Activated CD4-positive, alpha-beta T cell treated with anti-CD3 and anti-CD28 coated beads for 36 hours (primary cell): ENCODE data around the gene ADGRF4. TPM values are rescaled to one million over a fixed set of nuclear protein-coding genes. Genes with fewer than 3 reads are reported as not detected.
"Not testable (repeated sequence)": the region's sequence is repeated elsewhere in the genome, so short reads cannot be mapped to it uniquely, and the experiment has no call there.

Experiments used
- ATAC-seq: fragments of 200-7000 bp; cut with Tn5 transposase; one replicate; pipeline ENCODE4 v1.10.0; 2021; ENCODE audit warnings: mild to moderate bottlenecking, moderate library complexity
- CTCF ChIA-PET: fragments of 350-600 bp; sonication (Branson Sonifier 250); formaldehyde crosslinking; loops from one replicate; lab custom pipeline; 2021; ENCODE audit warnings: antibody characterized with exemption; lab: Charles Lee
- POLR2A ChIA-PET: fragments of 350-600 bp; sonication (Branson Sonifier 250); formaldehyde crosslinking; loops from one replicate; lab custom pipeline; 2021; ENCODE audit warnings: antibody characterized with exemption, inconsistent platforms; lab: Charles Lee
- DNase-seq: peaks from one replicate; pipeline ENCODE4 v3.0.0-alpha.2; 2020
- H3K27ac Mint-ChIP-seq: one replicate; pipeline ENCODE4 v1.8.0; 2021; ENCODE audit warnings: mixed read lengths
- H3K27me3 Mint-ChIP-seq: one replicate; pipeline ENCODE4 v1.8.0; 2021; ENCODE audit warnings: mixed read lengths
- H3K36me3 Mint-ChIP-seq: one replicate; pipeline ENCODE4 v1.8.0; 2021; ENCODE audit warnings: low read depth, mixed read lengths
- H3K4me1 Mint-ChIP-seq: one replicate; pipeline ENCODE4 v1.8.0; 2021; ENCODE audit warnings: mixed read lengths
- H3K4me3 Mint-ChIP-seq: one replicate; pipeline ENCODE4 v1.8.0; 2021; ENCODE audit warnings: mild to moderate bottlenecking, moderate library complexity, mixed read lengths
- H3K9me3 Mint-ChIP-seq: one replicate; pipeline ENCODE4 v1.8.0; 2021; ENCODE audit warnings: low read depth, mixed read lengths
- intact Hi-C, 2 experiments: fragments of 100-400 bp; cut with DNase I in 1 of 2; cut with micrococcal nuclease in 1 of 2; formaldehyde crosslinking; loops; one replicate each; pipeline versions ENCODE4 v1.14.2 to v1.15.1; 2022 to 2024; cut with DNase I, micrococcal nuclease
- total RNA-seq, 2 experiments: library from RNA; stranded (reverse); gene quantifications; one replicate each; pipeline ENCODE4 v1.2.3, GENCODE V29; 2021

Gene ADGRF4
- total RNA-seq, 2 experiments from 2014 or later: not detected

GRCh38 chr6:47737406-47737805, 39.0 kb downstream of the ADGRF4 start:
- Mint-ChIP-seq H3K27ac (no peak overlapping the region), H3K4me1 (peaks cover 11% of the 10 kb centered on the region), H3K36me3 (no peaks in the 10 kb centered on the region), H3K27me3 (peaks cover 13% of the 10 kb centered on the region), H3K9me3 (no peaks in the 10 kb centered on the region), H3K4me3 (no peak overlapping the region)
- no peak for DNase-seq
- ChIA-PET CTCF (no interaction called here), POLR2A (interaction anchor here (0.6 kb wide), 1 partner anchor 11 kb away, joined by 3 read pairs; no protein-coding TSS in a partner anchor)
- ATAC-seq: no peak
- intact Hi-C loops: loop anchor here in 1 of 2 experiments (5.0 kb wide), 1 partner anchor 260 kb away; the partner anchor contains the start of gene CD2AP

- ChIA-PET CTCF (no interaction called here), POLR2A (no interaction called here)
- ATAC-seq (no peak), DNase-seq (no peak)
- no peak overlapping the region for H3K27ac Mint-ChIP-seq
- H3K4me3 Mint-ChIP-seq: no peak overlapping the region
- H3K36me3 Mint-ChIP-seq: no peaks in the 10 kb centered on the region
- H3K4me1 Mint-ChIP-seq: peaks cover 14% of the 10 kb centered on the region
- intact Hi-C loops: no loop called here
- H3K9me3 Mint-ChIP-seq: no peaks in the 10 kb centered on the region
- H3K27me3 Mint-ChIP-seq: peaks cover 5% of the 10 kb centered on the region
Observed at GRCh38 chr6:47740714-47741113, 42.3 kb downstream of the ADGRF4 start.

GRCh38 chr6:47741807-47742206, 43.4 kb downstream of the ADGRF4 start:
- H3K27ac Mint-ChIP-seq: peak overlapping the region; percentile 66
- POLR2A ChIA-PET: no interaction called here
- no peak overlapping the region for H3K4me3 Mint-ChIP-seq
- no peaks in the 10 kb centered on the region for H3K36me3 Mint-ChIP-seq
- H3K27me3 Mint-ChIP-seq: peaks cover 3% of the 10 kb centered on the region
- peak; percentile 21 for DNase-seq
- peaks cover 14% of the 10 kb centered on the region for H3K4me1 Mint-ChIP-seq
- intact Hi-C loops: no loop called here
- no peaks in the 10 kb centered on the region for H3K9me3 Mint-ChIP-seq
- ATAC-seq: peak; percentile 92
- CTCF ChIA-PET: interaction anchor here (0.7 to 1.1 kb wide), 3 partner anchors 39 to 111 kb away, joined by 3 read pairs; no protein-coding TSS in a partner anchor

GRCh38 chr6:47743744-47744143, 45.4 kb downstream of the ADGRF4 start:
- intact Hi-C loops: no loop called here
- no peak overlapping the region for H3K27ac Mint-ChIP-seq
- peaks cover 3% of the 10 kb centered on the region for H3K27me3 Mint-ChIP-seq
- no peak for DNase-seq
- no peak for ATAC-seq
- ChIA-PET CTCF (no interaction called here), POLR2A (no interaction called here)
- H3K36me3 Mint-ChIP-seq: no peaks in the 10 kb centered on the region
- H3K9me3 Mint-ChIP-seq: no peaks in the 10 kb centered on the region
- no peak overlapping the region for H3K4me3 Mint-ChIP-seq
- peaks cover 14% of the 10 kb centered on the region for H3K4me1 Mint-ChIP-seq

GRCh38 chr6:47745269-47745668, 46.9 kb downstream of the ADGRF4 start:
- CTCF ChIA-PET: not testable (repeated sequence)

GRCh38 chr6:47749757-47750156, 51.4 kb downstream of the ADGRF4 start:
- peaks cover 10% of the 10 kb centered on the region for H3K27me3 Mint-ChIP-seq
- ATAC-seq: peak; percentile 49

More at GRCh38 chr6:47745269-47745668, 46.9 kb downstream of the ADGRF4 start:
- DNase-seq, H3K9me3 Mint-ChIP-seq, H3K27me3 Mint-ChIP-seq, POLR2A ChIA-PET, H3K27ac Mint-ChIP-seq, ATAC-seq, H3K4me3 Mint-ChIP-seq, H3K36me3 Mint-ChIP-seq, intact Hi-C loops: not testable (repeated sequence)
- peaks cover 20% of the 10 kb centered on the region for H3K4me1 Mint-ChIP-seq

GRCh38 chr6:47752801-47753200, 54.4 kb downstream of the ADGRF4 start:
- DNase-seq (no peak), ATAC-seq (no peak)
- CTCF ChIA-PET: interaction anchor here (0.7 kb wide), 1 partner anchor 13 kb away, joined by 3 read pairs; no protein-coding TSS in a partner anchor
- no peak overlapping the region for H3K4me3 Mint-ChIP-seq
- H3K27me3 Mint-ChIP-seq: peaks cover 14% of the 10 kb centered on the region
- intact Hi-C loops: no loop called here
- no peaks in the 10 kb centered on the region for H3K36me3 Mint-ChIP-seq
- peaks cover 2% of the 10 kb centered on the region for H3K9me3 Mint-ChIP-seq
- peaks cover 7% of the 10 kb centered on the region for H3K4me1 Mint-ChIP-seq
- POLR2A ChIA-PET: no interaction called here
- H3K27ac Mint-ChIP-seq: no peak overlapping the region

More at GRCh38 chr6:47749757-47750156, 51.4 kb downstream of the ADGRF4 start:
- ChIA-PET CTCF (interaction anchor here (1.1 kb wide), 1 partner anchor 118 kb away, joined by 3 read pairs; no protein-coding TSS in a partner anchor), POLR2A (no interaction called here)
- Mint-ChIP-seq H3K4me1 (peaks cover 7% of the 10 kb centered on the region), H3K4me3 (no peak overlapping the region), H3K36me3 (no peaks in the 10 kb centered on the region), H3K27ac (no peak overlapping the region), H3K9me3 (no peaks in the 10 kb centered on the region)
- no peak for DNase-seq
- intact Hi-C loops: no loop called here

GRCh38 chr6:47759364-47759763, 61.0 kb downstream of the ADGRF4 start:
- CTCF ChIA-PET: interaction anchor here (0.7 to 1.7 kb wide), 2 partner anchors 19 to 106 kb away, joined by 3 read pairs; no protein-coding TSS in a partner anchor
- DNase-seq: no peak
- no peaks in the 10 kb centered on the region for H3K4me1 Mint-ChIP-seq
- peaks cover 13% of the 10 kb centered on the region for H3K27me3 Mint-ChIP-seq
- H3K4me3 Mint-ChIP-seq: no peak overlapping the region
- no peak for ATAC-seq
- no peak overlapping the region for H3K27ac Mint-ChIP-seq
- no peaks in the 10 kb centered on the region for H3K36me3 Mint-ChIP-seq
- intact Hi-C loops: no loop called here
- H3K9me3 Mint-ChIP-seq: peaks cover 2% of the 10 kb centered on the region
- POLR2A ChIA-PET: no interaction called here

GRCh38 chr6:47762502-47762901, 64.1 kb downstream of the ADGRF4 start:
- intact Hi-C loops: no loop called here
- ATAC-seq: no peak
- Mint-ChIP-seq H3K27me3 (peaks cover 13% of the 10 kb centered on the region), H3K4me3 (no peak overlapping the region), H3K36me3 (no peaks in the 10 kb centered on the region), H3K27ac (no peak overlapping the region), H3K9me3 (peaks cover 3% of the 10 kb centered on the region), H3K4me1 (no peaks in the 10 kb centered on the region)
- POLR2A ChIA-PET: no interaction called here
- DNase-seq: no peak
- CTCF ChIA-PET: no interaction called here

GRCh38 chr6:47766445-47766844, 68.1 kb downstream of the ADGRF4 start:
- peaks cover 2% of the 10 kb centered on the region for H3K4me1 Mint-ChIP-seq
- intact Hi-C loops: no loop called here
- CTCF ChIA-PET: interaction anchor here (1.4 kb wide), 1 partner anchor 14 kb away, joined by 3 read pairs; no protein-coding TSS in a partner anchor
- peaks cover 3% of the 10 kb centered on the region for H3K9me3 Mint-ChIP-seq
- H3K4me3 Mint-ChIP-seq: no peak overlapping the region
- peaks cover 12% of the 10 kb centered on the region for H3K27me3 Mint-ChIP-seq
- H3K36me3 Mint-ChIP-seq: no peaks in the 10 kb centered on the region
- POLR2A ChIA-PET: no interaction called here
- DNase-seq (no peak), ATAC-seq (no peak)
- no peak overlapping the region for H3K27ac Mint-ChIP-seq

GRCh38 chr6:47767102-47767501, 68.7 kb downstream of the ADGRF4 start:
- H3K27me3 Mint-ChIP-seq: peaks cover 12% of the 10 kb centered on the region
- H3K27ac Mint-ChIP-seq: no peak overlapping the region
- intact Hi-C loops: no loop called here
- no peak overlapping the region for H3K4me3 Mint-ChIP-seq
- peaks cover 2% of the 10 kb centered on the region for H3K4me1 Mint-ChIP-seq
- no peak for ATAC-seq
- peaks cover 3% of the 10 kb centered on the region for H3K9me3 Mint-ChIP-seq
- DNase-seq: no peak
- no peaks in the 10 kb centered on the region for H3K36me3 Mint-ChIP-seq
- CTCF ChIA-PET: interaction anchor here (0.6 to 1.4 kb wide), 2 partner anchors 13 to 20 kb away, joined by 3 to 6 read pairs; no protein-coding TSS in a partner anchor
- POLR2A ChIA-PET: no interaction called here

- DNase-seq (no peak), ATAC-seq (no peak)
- ChIA-PET POLR2A (no interaction called here), CTCF (no interaction called here)
- intact Hi-C loops: no loop called here
- Mint-ChIP-seq H3K27ac (no peak overlapping the region), H3K27me3 (peaks cover 12% of the 10 kb centered on the region), H3K4me3 (no peak overlapping the region), H3K4me1 (peaks cover 2% of the 10 kb centered on the region), H3K9me3 (peaks cover 3% of the 10 kb centered on the region), H3K36me3 (no peaks in the 10 kb centered on the region)
Observed at GRCh38 chr6:47769982-47770381, 71.6 kb downstream of the ADGRF4 start.
